NCI-H2227 (cell line): ENCODE measurements around the gene GOLGA6L26.
"Not testable (repeated sequence)": the region's sequence is repeated elsewhere in the genome, so short reads cannot be mapped to it uniquely, and the experiment has no call there.

Source experiments
- DNase-seq: peaks from one replicate; lab custom pipeline; 2025; ENCODE audit not compliant: unreplicated experiment; lab: John Stamatoyannopoulos, UW

The GOLGA6L26 gene, protein sequence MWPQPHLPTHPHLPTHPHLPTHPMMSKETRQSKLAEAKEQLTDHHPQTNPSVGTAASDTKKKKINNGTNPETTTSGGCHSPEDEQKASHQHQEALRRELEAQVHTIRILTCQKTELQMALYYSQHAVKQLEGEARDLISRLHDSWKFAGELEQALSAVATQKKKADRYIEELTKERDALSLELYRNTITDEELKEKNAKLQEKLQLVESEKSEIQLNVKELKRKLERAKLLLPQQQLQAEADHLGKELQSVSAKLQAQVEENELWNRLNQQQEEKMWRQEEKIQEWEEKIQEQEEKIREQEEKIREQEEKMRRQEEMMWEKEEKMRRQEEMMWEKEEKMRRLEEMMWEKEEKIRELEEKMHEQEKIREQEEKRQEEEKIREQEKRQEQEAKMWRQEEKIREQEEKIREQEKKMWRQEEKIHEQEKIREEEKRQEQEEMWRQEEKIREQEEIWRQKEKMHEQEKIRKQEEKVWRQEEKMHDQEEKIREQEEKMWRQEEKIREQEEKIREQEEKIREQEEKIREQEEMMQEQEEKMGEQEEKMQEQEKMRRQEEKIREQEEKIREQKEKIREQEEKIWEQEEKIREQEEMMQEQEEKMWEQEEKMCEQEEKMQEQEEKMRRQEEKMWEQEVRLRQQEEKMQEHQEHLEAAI

DNA sequence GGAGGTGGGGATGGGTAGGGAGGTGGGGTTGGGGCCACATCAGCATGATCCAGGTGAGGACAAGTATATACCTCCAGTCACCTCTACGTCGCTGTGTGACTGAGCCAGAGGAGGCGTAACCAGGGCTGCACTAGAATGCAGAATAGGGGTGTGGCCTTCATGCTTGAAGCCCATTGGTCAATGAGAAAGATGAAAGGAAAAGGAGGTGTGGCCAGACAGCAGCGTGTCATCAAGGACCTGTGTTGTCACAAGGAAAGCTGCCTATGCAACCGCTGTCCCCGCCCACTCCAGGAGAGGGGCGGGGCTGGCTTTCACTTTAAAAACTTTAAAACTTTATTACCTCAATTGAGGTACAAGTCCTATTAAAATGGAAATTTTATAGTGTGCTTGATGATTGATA is at the start of gene GOLGA6L26:
TSS of gene GOLGA6L26 (minus strand) at position 101 of the 400 bp plus-strand sequence. CDS start at position 40, 61 bp downstream.
- not testable (repeated sequence) for DNase-seq

DNA sequence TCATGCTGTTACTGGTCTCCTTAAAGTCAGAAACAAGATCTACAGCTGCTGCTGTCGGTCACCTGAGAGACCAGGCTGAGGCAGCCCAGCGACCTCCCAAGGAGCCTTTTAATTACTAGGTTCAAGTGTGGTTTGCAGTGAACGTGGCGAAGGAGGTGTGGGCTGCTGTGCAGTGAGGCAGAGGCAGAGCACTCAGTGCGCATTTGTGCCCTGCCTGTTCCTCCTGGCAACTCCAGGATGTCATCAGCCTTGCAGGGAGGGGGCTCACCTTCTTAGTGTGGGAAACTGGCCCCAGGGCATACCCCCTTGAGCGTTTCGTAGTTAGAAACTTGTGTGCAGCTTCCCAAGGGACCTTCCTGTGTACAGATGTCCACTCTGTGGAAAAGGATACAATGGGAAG is 47.2 kb upstream of the GOLGA6L26 start:
- DNase-seq, result peak; percentile 9

DNA sequence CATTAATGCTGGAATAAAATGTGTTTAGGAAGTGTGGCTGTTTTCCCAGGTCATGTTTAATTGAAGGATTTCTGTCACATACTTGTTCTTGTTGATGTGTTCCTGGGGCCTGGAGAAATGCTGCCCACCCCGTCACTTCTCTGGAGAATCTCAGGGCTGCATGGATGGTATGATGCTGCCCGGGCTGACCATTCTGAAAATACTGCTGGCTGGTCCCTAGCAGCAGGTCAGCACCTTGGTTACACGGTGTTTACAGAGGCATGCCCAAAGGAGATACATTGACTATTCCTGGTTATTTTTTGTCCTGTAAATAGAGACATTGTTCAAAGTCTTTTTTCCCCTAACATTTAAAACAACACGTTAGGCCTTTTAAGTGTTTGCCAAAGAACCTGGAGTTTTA is 46.7 kb upstream of the GOLGA6L26 start:
- DNase-seq, result not testable (repeated sequence)

DNA sequence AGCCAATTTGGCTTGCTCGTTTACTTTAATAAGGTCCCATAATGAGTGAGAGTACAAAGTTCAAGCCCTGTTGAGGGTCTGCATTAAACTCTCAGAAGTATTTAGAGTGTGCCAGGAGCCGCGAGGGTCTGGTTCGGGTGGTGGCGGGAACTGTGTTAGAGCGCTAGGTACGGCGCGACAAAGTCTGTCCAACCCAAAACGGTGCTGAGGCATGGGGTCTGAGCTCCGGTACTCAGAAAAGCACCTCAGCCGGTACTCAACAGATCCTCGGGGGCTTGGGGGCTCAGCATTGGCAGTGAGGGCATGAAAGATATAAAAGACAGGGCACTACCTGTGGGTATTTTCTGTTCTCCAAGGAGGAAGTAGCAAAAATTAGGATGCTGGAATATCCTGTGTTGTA is 45.0 kb upstream of the GOLGA6L26 start:
- DNase-seq, result not testable (repeated sequence)

DNA sequence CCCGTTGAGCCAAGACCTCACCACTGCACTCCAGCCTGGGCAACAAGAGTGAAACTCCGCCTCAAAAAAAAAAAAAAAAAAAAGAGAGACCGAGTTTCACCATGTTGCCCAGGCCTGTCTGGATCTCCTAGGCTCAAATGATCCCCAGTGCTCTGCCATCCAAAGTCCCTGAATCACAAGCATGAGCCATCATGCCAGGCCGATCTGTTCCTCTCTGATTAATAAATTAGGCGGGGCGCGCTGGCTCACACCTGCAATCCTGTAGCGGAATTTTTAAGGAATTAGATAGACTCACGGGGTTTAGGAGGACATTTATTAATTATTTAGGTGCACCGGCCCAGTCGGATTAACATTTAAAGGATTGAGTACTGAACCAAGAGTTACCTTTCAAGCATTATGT is 40.2 kb upstream of the GOLGA6L26 start:
- DNase-seq, result not testable (repeated sequence)

DNA sequence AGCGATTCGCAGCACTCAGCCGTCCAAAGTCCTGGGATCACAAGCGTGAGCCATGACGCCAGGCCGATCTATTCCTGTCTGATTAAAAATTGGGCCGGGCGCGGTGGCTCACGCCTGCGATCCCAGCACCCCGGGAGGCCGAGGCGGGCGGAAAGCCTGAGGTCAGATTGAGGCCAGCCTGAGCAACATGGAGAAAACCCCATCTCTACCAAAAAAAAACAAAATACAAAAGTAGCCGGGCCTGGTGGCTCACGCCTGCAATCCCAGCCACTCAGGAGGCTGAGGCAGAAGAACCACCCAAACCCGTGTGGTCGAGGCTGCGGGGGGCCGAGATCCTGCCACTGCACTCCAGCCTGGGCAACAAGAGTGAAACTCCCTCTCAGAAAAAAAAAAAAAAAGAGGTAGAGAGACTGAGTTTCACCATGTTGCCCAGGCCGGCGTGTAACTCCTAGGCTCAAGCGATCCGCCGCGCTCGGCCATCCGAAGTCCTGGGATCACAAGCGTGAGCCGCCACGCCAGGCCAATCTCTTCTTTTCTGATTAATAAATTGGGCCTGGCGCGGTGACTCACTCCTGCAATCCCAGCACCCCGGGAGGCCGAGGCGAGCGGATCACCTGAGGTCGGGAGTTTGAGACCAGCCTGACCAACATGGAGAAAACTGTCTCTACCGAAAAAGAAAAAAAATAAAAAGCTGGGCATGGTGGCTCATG is 39.0 kb upstream of the GOLGA6L26 start:
- not testable (repeated sequence) for DNase-seq

DNA sequence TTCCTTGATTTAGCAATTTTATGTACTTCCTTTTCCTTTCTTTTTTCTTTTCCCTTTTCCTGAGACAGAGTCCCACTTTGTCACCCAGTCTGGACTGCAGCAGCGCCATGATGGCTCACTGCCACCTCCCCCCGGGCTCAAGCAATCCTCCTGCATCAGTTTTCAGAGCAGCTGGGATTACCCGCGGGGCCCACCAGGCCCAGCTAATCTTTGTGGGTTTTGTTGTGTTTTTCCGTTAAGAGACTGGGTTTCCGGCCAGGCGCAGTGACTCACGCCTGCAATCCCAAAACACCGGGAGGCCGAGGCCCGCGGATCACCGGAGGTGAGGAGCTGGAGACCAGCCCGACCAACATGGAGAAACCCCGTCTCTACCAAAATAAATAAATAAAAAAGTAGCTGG is 38.3 kb upstream of the GOLGA6L26 start:
- no peak for DNase-seq

DNA sequence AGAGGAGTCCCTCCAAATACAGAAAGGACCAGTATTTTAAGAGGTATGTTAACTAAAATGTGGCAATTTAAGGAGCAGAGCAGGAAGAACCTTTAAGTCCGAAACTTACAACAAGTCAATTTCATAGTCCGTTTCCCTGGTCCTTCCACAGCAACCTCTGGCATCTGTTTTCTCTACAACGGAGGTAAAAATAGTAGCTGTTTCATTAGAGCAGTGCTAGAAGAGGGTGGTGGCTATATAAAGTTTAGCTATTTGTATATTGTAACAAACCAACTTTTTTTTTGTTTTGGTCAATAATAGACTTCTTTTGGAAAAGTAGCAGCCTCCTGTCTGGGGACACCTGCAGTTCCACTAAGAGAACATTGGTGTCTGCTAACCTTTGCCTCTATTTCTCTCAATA is 37.9 kb upstream of the GOLGA6L26 start:
- not testable (repeated sequence) for DNase-seq

DNA sequence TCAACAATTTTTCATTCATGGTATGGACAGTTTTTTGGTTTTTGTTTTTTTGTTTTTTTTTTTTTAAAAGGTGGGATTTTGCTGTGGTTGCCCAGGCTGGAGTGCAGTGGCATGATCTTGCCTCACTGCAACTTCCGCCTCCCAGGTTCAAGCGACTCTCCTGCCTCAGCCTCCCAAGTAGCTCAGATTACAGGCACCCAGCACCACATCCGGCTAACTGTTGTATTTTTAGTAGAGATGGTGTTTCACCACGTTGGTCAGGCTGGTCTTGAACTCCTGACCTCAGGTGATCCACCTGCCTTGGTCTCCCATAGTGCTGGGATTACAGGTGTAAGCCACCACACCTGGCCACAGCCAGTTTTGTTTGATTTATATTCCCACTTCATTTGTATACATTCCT is 37.1 kb upstream of the GOLGA6L26 start:
- not testable (repeated sequence) for DNase-seq

DNA sequence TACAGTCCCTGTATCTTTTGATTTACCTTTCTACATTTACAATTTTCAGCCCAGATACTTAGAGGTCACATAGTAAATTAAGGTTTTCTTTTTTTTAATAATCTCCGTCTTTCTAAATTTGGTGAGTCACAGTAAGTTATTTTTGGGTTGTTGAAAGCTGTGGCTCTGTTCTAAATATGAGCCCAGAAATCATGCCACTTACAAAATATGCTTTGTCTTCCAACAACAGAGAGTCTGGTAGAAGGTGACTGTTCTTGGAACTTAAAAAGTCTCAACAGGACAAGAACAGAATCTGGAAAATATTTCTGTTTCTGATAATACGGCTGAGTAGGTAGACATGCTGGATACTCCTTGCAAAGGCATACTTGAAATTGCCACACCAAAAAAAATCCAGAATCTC is 36.6 kb upstream of the GOLGA6L26 start:
- DNase-seq, result no peak

DNA sequence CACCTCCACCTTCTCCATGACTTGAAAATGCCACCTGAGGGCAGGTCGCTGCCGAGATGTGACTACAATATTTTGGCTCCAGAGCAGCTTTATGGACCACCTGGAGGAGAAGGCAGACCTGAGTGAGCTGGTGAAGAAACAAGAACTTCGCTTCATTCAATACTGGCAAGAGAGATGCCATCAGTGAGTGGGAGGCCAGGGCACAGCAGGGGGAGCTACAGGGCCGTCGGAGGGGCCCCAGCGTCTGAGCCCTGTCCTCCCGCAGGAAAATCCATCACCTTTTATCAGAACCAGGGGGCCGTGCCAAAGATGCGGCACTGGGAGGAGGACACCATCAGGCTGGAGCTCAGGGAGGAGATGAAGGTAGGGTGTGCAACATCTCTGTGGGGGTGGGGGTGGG is 30.3 kb upstream of the GOLGA6L26 start:
- DNase-seq, result not testable (repeated sequence)

DNA sequence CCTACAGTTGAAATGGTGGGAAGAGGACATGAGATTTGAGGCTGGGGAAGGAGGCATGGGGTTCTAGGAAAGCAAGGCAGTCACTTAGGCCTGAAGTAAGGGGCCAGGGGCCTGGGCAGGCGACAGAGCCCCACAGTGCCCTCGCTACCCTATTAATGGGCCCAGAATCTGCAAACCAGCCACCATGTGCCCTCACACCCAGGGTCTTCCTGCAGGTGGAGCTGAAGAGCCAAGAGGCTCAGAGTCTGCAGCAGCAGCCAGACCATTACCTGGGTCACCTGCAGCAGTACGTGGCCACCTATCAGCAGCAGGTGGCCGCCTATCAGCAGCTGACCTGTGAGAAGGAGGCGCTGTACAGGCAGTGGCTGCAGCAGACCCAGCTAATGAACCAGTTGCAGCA is 28.6 kb upstream of the GOLGA6L26 start:
- not testable (repeated sequence) for DNase-seq

DNA sequence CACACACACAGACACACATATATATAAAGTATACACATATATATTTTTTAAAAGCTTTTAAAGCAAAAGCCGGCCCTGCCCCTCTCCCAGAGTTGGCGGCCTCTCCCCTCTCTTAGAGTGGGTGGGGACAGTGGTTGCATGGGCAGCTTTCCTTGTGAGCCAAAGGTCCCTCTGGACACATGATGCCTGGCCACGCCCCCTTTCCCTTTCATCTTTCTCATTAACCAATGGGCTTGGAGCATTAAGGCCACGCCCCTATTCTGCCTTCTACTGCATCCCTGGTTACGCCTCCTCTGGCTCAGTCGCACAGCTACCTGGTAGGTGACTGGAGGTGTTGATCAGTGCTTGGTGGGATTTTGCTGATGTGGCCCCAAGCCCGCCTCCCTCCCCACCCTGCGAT is 20.5 kb upstream of the GOLGA6L26 start, which contains the start of gene GOLGA8S:
TSS of gene GOLGA8S (plus strand) at position 301 of the 400 bp plus-strand sequence. CDS start at position 363, 62 bp downstream.
- DNase-seq, result not testable (repeated sequence)

DNA sequence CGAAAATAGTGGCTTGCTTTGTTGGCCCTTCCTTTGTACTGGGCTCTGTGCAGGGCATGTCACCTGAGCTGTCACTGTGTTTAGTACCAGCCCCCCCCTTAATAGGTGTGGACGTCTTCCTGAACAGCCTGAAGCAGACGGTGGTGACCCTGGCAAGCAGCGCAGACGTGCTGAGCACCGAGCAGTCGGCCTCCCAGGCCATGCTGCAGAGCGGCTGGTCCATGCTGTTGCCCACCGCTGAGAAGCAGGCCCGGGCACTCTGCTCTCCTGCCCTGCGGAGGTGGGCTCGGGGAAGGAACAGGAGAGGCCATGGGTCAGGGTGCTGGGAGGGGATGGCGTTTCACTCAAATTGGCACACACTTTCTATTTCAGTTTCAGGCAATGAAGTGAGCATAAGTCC is 22.8 kb downstream of the GOLGA6L26 start:
- not testable (repeated sequence) for DNase-seq

DNA sequence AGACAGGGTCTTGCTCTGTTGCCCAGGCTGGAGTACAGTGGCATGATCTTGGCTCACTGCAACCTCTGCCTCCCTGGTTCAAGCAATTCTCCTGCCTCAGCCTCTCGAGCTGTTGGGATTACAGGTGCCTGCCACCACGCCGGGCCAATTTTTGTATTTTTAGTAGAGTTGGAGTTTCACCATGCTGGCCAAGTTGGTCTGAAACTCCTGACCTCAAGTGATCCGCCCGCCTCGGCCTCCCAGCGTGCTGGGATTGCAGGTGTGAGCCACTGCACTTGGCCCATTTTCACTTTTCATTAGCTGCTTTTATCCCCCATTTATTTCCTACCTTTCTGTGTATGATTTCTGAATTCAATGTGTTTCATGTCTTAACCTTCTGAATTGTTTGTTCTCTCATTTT is 28.1 kb downstream of the GOLGA6L26 start:
- DNase-seq, result not testable (repeated sequence)

DNA sequence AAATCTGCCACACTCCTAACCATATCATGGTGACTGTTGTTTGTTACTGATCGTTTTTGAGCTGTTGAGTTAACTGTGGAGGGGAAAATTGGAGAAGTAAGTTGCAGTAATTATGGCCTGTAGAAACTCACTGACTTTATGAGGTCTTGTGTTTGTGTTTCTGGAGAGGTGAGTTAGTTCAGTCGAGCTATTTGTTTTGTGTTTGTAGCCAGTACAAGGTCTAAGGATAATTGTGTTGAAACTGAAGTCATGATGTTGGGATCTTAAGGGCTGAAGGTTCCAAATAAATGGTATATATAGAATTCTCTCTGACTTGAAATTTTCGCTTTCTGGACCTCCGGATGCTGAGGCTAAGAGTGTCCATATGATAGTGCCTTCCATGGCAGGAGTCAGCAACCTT is 29.2 kb downstream of the GOLGA6L26 start:
- DNase-seq, result not testable (repeated sequence)

DNA sequence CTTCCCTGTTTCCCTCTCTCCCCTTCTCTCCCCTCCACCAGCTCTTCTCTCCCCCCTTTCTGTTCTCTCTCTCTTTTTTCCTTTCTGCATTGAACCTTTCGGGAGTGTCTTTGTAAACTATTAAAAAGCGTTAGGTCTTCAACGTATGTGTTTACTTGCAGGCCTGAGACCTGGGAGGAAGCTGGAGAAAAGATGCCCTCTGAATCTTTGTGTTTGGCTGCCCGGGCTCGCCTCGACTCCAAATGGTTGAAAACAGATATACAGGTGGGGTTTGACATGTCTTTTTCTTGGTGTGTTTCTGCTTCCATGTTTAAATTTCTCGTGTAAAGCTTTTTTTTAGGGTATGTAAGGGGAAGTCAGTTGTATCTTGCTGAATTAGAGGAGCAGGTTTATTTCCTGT is 29.7 kb downstream of the GOLGA6L26 start:
- not testable (repeated sequence) for DNase-seq

DNA sequence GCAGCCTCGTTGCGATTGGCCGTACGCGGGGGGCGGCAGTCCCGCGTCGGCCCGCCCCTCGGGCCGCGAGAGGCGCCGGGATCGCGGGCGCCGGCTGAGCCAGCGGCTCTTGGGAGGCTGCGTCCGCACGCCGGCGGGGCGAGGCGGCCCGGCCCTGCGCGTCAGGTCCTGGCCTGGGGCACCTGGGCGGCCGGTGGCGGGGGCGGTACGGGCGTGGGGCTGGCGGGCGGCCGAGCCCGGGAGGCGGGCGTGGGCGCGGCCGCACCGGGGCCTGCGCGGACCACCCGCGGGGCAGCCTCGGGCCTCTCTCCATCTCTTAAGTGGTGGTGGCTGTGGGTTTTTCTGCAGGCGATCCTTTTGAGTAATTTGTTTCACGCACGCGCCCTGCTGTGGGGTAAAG is 30.3 kb downstream of the GOLGA6L26 start:
- not testable (repeated sequence) for DNase-seq

DNA sequence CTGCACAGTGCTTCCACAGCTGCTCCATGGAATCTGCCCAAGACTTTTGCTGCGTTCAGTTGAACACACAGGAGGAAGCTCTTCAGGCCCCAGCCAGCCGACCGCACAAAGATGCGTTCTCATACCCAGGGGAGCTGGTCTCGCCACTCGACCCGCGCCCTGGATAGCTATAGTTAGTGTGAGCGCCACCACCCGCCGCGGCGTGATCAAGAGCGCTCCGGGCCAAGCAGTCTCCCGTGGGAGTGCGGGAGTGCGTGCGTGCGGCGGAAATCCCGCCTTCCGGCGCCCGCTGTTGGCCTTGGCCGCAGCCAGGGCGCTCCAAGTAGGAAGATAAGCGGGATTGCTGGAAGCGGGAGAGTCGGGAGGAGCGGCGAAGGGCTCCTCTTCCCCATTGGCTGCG is 30.8 kb downstream of the GOLGA6L26 start:
- not testable (repeated sequence) for DNase-seq
